Naive thymus-derived CD4-positive, alpha-beta T cell (primary cell): ENCODE measurements around the gene MMRN1. TPM values are rescaled to one million over a fixed set of nuclear protein-coding genes. Genes with fewer than 3 reads are reported as not detected.

Source experiments
- ATAC-seq: fragments of 150-1000 bp; cut with Tn5 transposase; 2 replicates; pipeline ENCODE4 v1.10.0; 2021; ENCODE audit warnings: mild to moderate bottlenecking, moderate library complexity
- CTCF ChIA-PET: fragments of 350-600 bp; sonication (Branson Sonifier 250); formaldehyde crosslinking; loops from one replicate; lab custom pipeline; 2021; ENCODE audit warnings: antibody characterized with exemption; lab: Charles Lee
- POLR2A ChIA-PET: fragments of 350-600 bp; sonication (Branson Sonifier 250); formaldehyde crosslinking; loops from one replicate; lab custom pipeline; 2021; ENCODE audit warnings: antibody characterized with exemption, inconsistent platforms; lab: Charles Lee
- DNase-seq, 9 donors: peaks; one replicate each; pipeline versions ENCODE4 v3.0.0 to v3.0.0-alpha.2; 2020 to 2022; ENCODE audit warnings: mixed read lengths in 1 of 9
- H3K27ac ChIP-seq: one replicate; pipeline ENCODE4 v1.7.0; 2013; ENCODE audit warnings: mild to moderate bottlenecking, low read depth, low read length, moderate library complexity
- H3K27me3 ChIP-seq, 2 donors: one replicate each; pipeline ENCODE4 v1.7.0; 2013; ENCODE audit warnings: low read length in 2 of 2, mild to moderate bottlenecking in 2 of 2, moderate library complexity in 2 of 2; ENCODE audit not compliant: control insufficient read depth in 2 of 2, insufficient read depth in 2 of 2
- H3K36me3 ChIP-seq, 3 experiments: 1 replicate in 2 of 3; 2 replicates in 1 of 3; pipeline ENCODE4 v1.7.0; 2013; ENCODE audit warnings: low read length in 3 of 3, mild to moderate bottlenecking in 3 of 3, moderate library complexity in 1 of 3; ENCODE audit not compliant: insufficient read depth in 3 of 3, control insufficient read depth in 2 of 3
- H3K4me1 ChIP-seq, 2 donors: one replicate each; pipeline ENCODE4 v1.7.0; 2013; ENCODE audit warnings: low read length in 2 of 2, mild to moderate bottlenecking in 2 of 2, moderate library complexity in 1 of 2; ENCODE audit not compliant: control insufficient read depth in 2 of 2, insufficient read depth in 2 of 2
- H3K4me3 ChIP-seq: 2 replicates; pipeline ENCODE4 v1.7.0; 2013; ENCODE audit warnings: mild to moderate bottlenecking, low read length
- H3K9me3 ChIP-seq, 3 experiments: 1 replicate in 2 of 3; 2 replicates in 1 of 3; pipeline ENCODE4 v1.7.0; 2013; ENCODE audit warnings: low read length in 3 of 3; ENCODE audit not compliant: control insufficient read depth in 2 of 3
- H3K27ac Mint-ChIP-seq, 9 donors: one replicate each; pipeline ENCODE4 v1.8.0; 2020 to 2022; ENCODE audit warnings: mixed read lengths in 9 of 9, mild to moderate bottlenecking in 8 of 9, moderate library complexity in 5 of 9, inconsistent platforms in 2 of 9
- H3K27me3 Mint-ChIP-seq, 5 donors: one replicate each; pipeline ENCODE4 v1.8.0; 2021 to 2022; ENCODE audit warnings: mixed read lengths in 5 of 5, mild to moderate bottlenecking in 1 of 5
- H3K36me3 Mint-ChIP-seq, 5 donors: one replicate each; pipeline ENCODE4 v1.8.0; 2020 to 2022; ENCODE audit warnings: mixed read lengths in 5 of 5, mild to moderate bottlenecking in 3 of 5, inconsistent platforms in 1 of 5
- H3K4me1 Mint-ChIP-seq, 7 donors: one replicate each; pipeline ENCODE4 v1.8.0; 2020 to 2022; ENCODE audit warnings: mixed read lengths in 7 of 7, mild to moderate bottlenecking in 3 of 7, inconsistent platforms in 1 of 7
- H3K4me3 Mint-ChIP-seq, 10 donors: one replicate each; pipeline ENCODE4 v1.8.0; 2020 to 2022; ENCODE audit warnings: mild to moderate bottlenecking in 10 of 10, mixed read lengths in 10 of 10, moderate library complexity in 6 of 10, inconsistent platforms in 2 of 10
- H3K9me3 Mint-ChIP-seq, 11 donors: one replicate each; pipeline ENCODE4 v1.8.0; 2020 to 2022; ENCODE audit warnings: mixed read lengths in 11 of 11, mild to moderate bottlenecking in 4 of 11, inconsistent platforms in 1 of 11, moderate library complexity in 1 of 11
- intact Hi-C, 2 donors: fragments of 100-400 bp; cut with micrococcal nuclease; formaldehyde crosslinking; loops; one replicate each; pipeline ENCODE4 v1.15.1; 2023
- polyA plus RNA-seq, 2 donors: library from polyadenylated mRNA; unstranded; fragments of 300-500 nt; fragmentation: Illumina TruSeq; gene quantifications; one replicate each; pipeline ENCODE4 v1.2.3, GENCODE V29; 2021
- total RNA-seq, 6 experiments: library from RNA in 5 of 6; stranded (reverse) in 5 of 6; gene quantifications; 1 replicate in 5 of 6; 2 replicates in 1 of 6; pipeline ENCODE4 v1.2.3 and lab custom pipeline; 2021 to 2026

The MMRN1 gene
- total and polyA plus RNA-seq, 7 experiments from 2014 or later = 0.16 to 2.2 (median 0.73) TPM

DNA sequence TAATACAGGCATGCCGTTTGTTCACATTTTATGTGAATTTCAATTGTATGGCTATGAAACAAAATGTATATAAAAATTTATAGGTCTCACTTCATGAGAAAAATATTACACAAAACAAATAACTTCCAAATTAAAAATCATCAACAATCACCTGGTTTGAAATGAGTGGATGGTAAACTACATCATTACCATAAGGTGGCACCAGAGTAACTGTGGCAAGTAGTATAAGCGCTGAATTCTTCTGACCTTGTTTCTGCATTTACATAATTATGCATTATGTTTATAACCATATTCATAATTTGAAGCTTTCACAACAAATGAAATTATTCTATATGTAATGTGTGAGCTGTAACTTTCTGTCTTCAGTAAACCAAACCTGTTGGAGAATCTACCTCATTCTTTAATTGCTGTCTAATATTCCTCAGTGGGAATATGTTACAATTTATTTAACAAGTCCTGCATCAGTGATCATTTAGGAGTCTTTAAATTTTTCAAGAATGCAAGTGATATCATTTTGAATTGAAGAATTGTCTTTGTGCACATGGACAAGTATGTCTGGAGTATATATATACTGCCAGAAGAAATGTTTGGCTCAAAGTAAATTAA, 55.2 kb downstream of the MMRN1 start:
- H3K4me1 ChIP-seq = no peaks in the 10 kb centered on the region
- intact Hi-C loops = no loop called here
- Mint-ChIP-seq H3K4me1 (no peaks in the 10 kb centered on the region), H3K27me3 (peaks cover 0 to 6% (median 0%) of the 10 kb centered on the region in 5 donors), H3K9me3 (no peaks in the 10 kb centered on the region), H3K36me3 (peaks cover 0 to 8% (median 0%) of the 10 kb centered on the region in 5 donors), H3K4me3 (no peak overlapping the region), H3K27ac (no peak overlapping the region)
- H3K27me3 ChIP-seq = no peaks in the 10 kb centered on the region
- no peak overlapping the region for H3K27ac ChIP-seq
- H3K9me3 ChIP-seq = no peaks in the 10 kb centered on the region
- H3K36me3 ChIP-seq = no peaks in the 10 kb centered on the region
- DNase-seq (no peak), ATAC-seq (no peak)
- no peak overlapping the region for H3K4me3 ChIP-seq
- POLR2A ChIA-PET = no interaction called here
- CTCF ChIA-PET = no interaction called here

DNA sequence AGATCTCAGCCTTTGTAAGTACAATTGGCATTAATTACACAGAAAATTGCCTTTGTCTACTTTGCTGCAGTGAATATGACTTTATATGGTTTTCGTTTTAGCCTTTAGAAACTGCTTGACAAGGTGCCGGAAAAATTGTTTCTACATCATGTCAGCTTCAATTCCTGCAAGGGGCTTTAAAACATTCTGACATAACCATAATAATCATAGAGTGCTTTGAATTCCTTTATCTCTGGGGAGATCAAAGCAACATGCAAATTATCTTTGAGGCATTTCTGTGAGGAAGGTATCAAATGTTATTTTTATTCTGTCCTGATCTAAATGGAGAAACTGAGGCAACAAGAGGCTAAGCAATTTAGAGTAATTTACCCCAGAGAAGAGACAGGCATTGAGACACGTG, 57.8 kb downstream of the MMRN1 start:
- ChIA-PET POLR2A (no interaction called here), CTCF (no interaction called here)
- H3K4me3 Mint-ChIP-seq = no peak overlapping the region
- no peaks in the 10 kb centered on the region for H3K4me1 ChIP-seq
- H3K27ac Mint-ChIP-seq = no peak overlapping the region
- peaks cover 0 to 3% (median 2%) of the 10 kb centered on the region in 5 donors for H3K27me3 Mint-ChIP-seq
- no peak overlapping the region for H3K4me3 ChIP-seq
- no peaks in the 10 kb centered on the region for H3K36me3 ChIP-seq
- DNase-seq = no peak
- H3K9me3 Mint-ChIP-seq = no peaks in the 10 kb centered on the region
- no peaks in the 10 kb centered on the region for H3K4me1 Mint-ChIP-seq
- no peak overlapping the region for H3K27ac ChIP-seq
- intact Hi-C loops = no loop called here
- peaks cover 0 to 6% (median 0%) of the 10 kb centered on the region in 5 donors for H3K36me3 Mint-ChIP-seq
- no peaks in the 10 kb centered on the region for H3K9me3 ChIP-seq
- ATAC-seq = no peak
- no peaks in the 10 kb centered on the region for H3K27me3 ChIP-seq

DNA sequence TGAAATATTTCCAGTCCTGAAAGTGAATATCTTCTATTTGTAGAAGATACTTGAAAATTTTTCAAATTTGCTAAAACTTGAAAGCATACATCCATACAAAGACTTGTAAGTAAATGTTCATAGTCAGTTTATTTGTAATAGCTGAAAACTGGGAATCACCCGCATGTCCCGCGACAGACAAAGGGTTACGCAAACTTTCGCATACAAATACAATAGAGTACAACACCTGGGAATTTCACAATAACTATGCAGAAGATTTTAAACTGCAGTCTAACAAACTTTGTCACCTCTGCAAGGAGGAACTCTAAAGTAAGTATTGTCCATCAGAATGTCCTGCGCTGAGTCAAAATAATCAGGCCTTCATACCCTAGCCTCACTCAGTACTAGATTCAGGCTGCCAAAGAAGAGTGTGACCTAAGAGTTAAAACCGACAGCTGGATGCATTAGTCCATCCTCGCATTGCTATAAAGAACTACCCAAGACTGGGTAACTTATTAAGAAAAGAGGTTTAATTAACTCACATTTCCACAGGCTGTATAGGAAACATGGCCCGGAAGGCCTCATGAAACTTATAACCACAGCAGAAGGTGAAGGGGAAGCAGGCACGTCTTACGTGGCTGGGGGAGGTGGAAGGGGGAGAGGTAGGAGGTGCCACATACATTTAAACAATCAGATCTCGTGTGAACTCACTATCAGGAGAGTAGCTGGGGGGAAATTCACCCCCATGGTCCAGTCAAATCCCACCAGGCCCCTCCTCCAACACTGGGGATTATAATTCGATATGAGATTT, 60.4 kb downstream of the MMRN1 start:
- ATAC-seq = no peak
- intact Hi-C loops = no loop called here
- Mint-ChIP-seq H3K4me1 (no peaks in the 10 kb centered on the region), H3K9me3 (no peaks in the 10 kb centered on the region), H3K4me3 (no peak overlapping the region), H3K27me3 (peaks cover 0 to 13% (median 7%) of the 10 kb centered on the region in 5 donors), H3K36me3 (peaks cover 0 to 4% (median 0%) of the 10 kb centered on the region in 5 donors), H3K27ac (no peak overlapping the region)
- H3K4me3 ChIP-seq = no peak overlapping the region
- no peaks in the 10 kb centered on the region for H3K27me3 ChIP-seq
- ChIA-PET CTCF (no interaction called here), POLR2A (no interaction called here)
- no peaks in the 10 kb centered on the region for H3K9me3 ChIP-seq
- no peaks in the 10 kb centered on the region for H3K4me1 ChIP-seq
- H3K36me3 ChIP-seq = no peaks in the 10 kb centered on the region
- no peak for DNase-seq
- no peak overlapping the region for H3K27ac ChIP-seq

DNA sequence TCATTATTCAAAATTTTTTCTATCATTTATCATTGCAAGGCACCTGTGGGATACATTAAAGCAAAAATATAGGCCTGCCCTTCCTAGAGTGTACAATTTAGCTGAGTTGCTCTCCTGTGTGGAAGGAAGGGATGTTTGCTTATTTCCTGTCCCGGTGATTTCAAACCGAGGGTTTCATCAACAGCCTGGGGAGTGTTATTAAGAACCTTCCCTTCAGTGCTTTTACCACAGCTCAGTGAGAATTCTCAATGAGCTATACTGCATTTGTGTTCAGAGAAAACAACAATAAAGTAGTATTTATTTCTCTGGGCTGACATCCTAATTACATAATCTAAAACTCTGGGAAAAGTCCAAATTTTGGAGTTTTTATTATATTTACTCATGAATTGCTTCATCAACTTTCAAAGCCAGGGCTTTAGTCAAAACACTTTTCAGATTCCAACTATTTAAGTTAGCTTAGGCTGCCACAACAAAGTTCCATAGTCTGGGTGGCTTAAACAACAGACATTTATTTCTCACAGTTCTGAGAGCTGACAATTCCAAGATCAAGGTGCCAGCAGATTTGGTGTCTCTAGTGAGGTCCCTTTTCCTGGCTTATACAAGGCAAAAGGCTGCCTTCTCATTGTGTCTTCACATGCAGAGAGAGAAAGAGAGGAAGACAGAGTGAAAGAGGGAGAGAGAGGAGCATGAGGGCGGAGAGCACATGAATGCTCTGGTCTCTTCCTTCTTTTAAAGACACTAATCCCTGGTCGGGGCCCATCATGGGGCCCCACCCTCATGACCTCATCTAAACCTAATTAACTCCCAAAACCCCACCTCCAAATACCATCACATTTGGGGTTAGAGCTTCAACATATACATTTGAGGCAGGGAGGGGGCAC, 62.6 kb downstream of the MMRN1 start:
- intact Hi-C loops = no loop called here
- Mint-ChIP-seq H3K4me1 (no peaks in the 10 kb centered on the region), H3K27me3 (peaks cover 0 to 25% (median 7%) of the 10 kb centered on the region in 5 donors), H3K36me3 (no peaks in the 10 kb centered on the region), H3K4me3 (no peak overlapping the region), H3K9me3 (peaks cover 0 to 3% (median 0%) of the 10 kb centered on the region in 11 donors), H3K27ac (no peak overlapping the region)
- H3K4me1 ChIP-seq = no peaks in the 10 kb centered on the region
- DNase-seq (no peak), ATAC-seq (no peak)
- H3K27me3 ChIP-seq = no peaks in the 10 kb centered on the region
- CTCF ChIA-PET = no interaction called here
- POLR2A ChIA-PET = no interaction called here
- no peak overlapping the region for H3K4me3 ChIP-seq
- H3K27ac ChIP-seq = no peak overlapping the region
- H3K36me3 ChIP-seq = no peaks in the 10 kb centered on the region
- no peaks in the 10 kb centered on the region for H3K9me3 ChIP-seq

DNA sequence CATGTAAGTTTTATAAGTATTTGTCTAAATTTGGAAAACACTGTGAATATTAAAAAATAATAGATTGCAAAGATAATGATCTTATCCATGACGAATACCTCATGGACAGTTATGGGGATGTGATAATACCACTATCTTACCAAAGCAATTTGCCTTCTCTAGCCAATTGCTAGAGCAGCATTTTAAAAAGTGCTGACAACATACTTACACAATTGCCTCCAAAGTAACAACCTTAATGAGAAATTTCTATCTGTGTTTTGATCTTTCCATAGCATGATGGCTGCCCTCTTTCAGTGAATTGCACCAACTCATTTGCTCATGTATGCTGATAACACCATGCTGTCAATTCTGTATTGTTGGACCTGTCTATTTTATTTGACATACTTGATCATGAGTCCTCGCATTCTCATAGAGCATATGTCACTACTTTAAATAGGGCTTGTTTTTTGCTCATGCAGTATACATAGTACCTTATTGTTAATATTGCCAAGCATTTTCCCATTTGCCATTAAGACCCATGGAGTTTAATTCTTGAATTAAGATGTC, 87.2 kb downstream of the MMRN1 start:
- POLR2A ChIA-PET = no interaction called here
- DNase-seq = no peak
- H3K27ac Mint-ChIP-seq = no peak overlapping the region

DNA sequence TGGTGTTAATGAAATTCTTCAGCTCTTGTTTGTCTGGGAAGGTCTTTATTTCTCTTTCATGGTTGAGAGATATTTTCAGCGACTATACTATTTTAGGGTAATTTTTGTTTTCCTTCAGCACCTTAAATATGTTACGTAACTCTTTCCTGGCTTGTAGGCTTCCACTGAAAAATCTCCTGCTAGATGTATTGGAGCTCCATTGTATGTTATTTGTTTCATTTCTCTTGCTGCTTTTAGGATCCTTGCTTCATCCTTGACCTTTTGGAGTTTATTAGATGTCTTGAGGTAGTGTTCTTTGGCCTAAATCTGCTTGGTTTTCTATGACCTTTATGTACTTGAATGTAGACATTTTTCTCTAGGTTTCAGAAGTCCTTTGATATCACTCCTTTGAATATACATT, 93.6 kb downstream of the MMRN1 start:
- Mint-ChIP-seq H3K27me3 (peaks cover 0 to 14% (median 4%) of the 10 kb centered on the region in 5 donors), H3K4me1 (peaks cover 0 to 1% (median 0%) of the 10 kb centered on the region in 7 donors), H3K4me3 (no peak overlapping the region), H3K9me3 (peaks cover 0 to 8% (median 0%) of the 10 kb centered on the region in 11 donors), H3K36me3 (no peaks in the 10 kb centered on the region), H3K27ac (no peak overlapping the region)
- no peak overlapping the region for H3K4me3 ChIP-seq
- no peaks in the 10 kb centered on the region for H3K36me3 ChIP-seq
- ATAC-seq (no peak), DNase-seq (no peak)
- H3K27ac ChIP-seq = no peak overlapping the region
- intact Hi-C loops = no loop called here
- H3K9me3 ChIP-seq = no peaks in the 10 kb centered on the region
- POLR2A ChIA-PET = no interaction called here
- H3K4me1 ChIP-seq = no peaks in the 10 kb centered on the region
- no peaks in the 10 kb centered on the region for H3K27me3 ChIP-seq
- CTCF ChIA-PET = no interaction called here

More for the DNA sequence above, 87.2 kb downstream of the MMRN1 start:
- H3K9me3 Mint-ChIP-seq = peaks cover 0 to 4% (median 0%) of the 10 kb centered on the region in 11 donors
- Histone ChIP-seq H3K27me3 (no peaks in the 10 kb centered on the region), H3K4me1 (no peaks in the 10 kb centered on the region), H3K9me3 (no peaks in the 10 kb centered on the region), H3K4me3 (no peak overlapping the region), H3K36me3 (no peaks in the 10 kb centered on the region), H3K27ac (no peak overlapping the region)
- no peak for ATAC-seq
- intact Hi-C loops = no loop called here
- CTCF ChIA-PET = no interaction called here
- peaks cover 0 to 7% (median 0%) of the 10 kb centered on the region in 5 donors for H3K27me3 Mint-ChIP-seq
- H3K36me3 Mint-ChIP-seq = no peaks in the 10 kb centered on the region
- H3K4me3 Mint-ChIP-seq = no peak overlapping the region
- peaks cover 0 to 1% (median 0%) of the 10 kb centered on the region in 7 donors for H3K4me1 Mint-ChIP-seq
